GM19468 (cell line): ENCODE results near the gene GSTCD.
A peak's percentile ranks its signal among the peaks of the same experiment; 100 is the strongest.
"Not testable (repeated sequence)": the region's sequence is repeated elsewhere in the genome, so short reads cannot be mapped to it uniquely, and the experiment has no call there.

Experiments
- ATAC-seq: cut with Tn5 transposase; IDR thresholded peaks from one replicate; pipeline ENCODE4 v1.9.1; 2021; ENCODE audit warnings: mild to moderate bottlenecking, moderate library complexity, moderate number of reproducible peaks; ENCODE audit not compliant: unreplicated experiment; ENCODE audit errors: extremely low read depth

GSTCD gene

GRCh38 chr4:105708181-105709080, at the start of gene GSTCD, which contains the start of gene INTS12:
GSTCD (plus strand) TSS chr4:105708784; CDS start chr4:105717614, 8,830 bp downstream.
INTS12 (minus strand) TSS chr4:105708689; CDS start chr4:105700005, 8,684 bp downstream.
- peak; percentile 78 for ATAC-seq

- no peak for ATAC-seq
Measured at GRCh38 chr4:105659190-105659589, 49.4 kb upstream of the GSTCD start.

GRCh38 chr4:105661028-105661427, 47.6 kb upstream of the GSTCD start:
- no peak for ATAC-seq

GRCh38 chr4:105662935-105663675, 45.5 kb upstream of the GSTCD start:
- ATAC-seq: no peak

GRCh38 chr4:105666693-105667092, 41.9 kb upstream of the GSTCD start:
- ATAC-seq: no peak

- no peak for ATAC-seq
Measured at GRCh38 chr4:105670684-105671083, 37.9 kb upstream of the GSTCD start.

GRCh38 chr4:105671301-105671700, 37.3 kb upstream of the GSTCD start:
- no peak for ATAC-seq

GRCh38 chr4:105674011-105674410, 34.6 kb upstream of the GSTCD start:
- no peak for ATAC-seq

GRCh38 chr4:105677709-105678108, 30.9 kb upstream of the GSTCD start:
- ATAC-seq: no peak

- no peak for ATAC-seq
Measured at GRCh38 chr4:105679186-105679585, 29.4 kb upstream of the GSTCD start.

- ATAC-seq: no peak
Measured at GRCh38 chr4:105683038-105683437, 25.5 kb upstream of the GSTCD start.

GRCh38 chr4:105686571-105686970, 22.0 kb upstream of the GSTCD start:
- no peak for ATAC-seq

- ATAC-seq: not testable (repeated sequence)
Measured at GRCh38 chr4:105694812-105695211, 13.8 kb upstream of the GSTCD start.

GRCh38 chr4:105695832-105696231, 12.8 kb upstream of the GSTCD start:
- not testable (repeated sequence) for ATAC-seq

GRCh38 chr4:105698607-105699006, 10.0 kb upstream of the GSTCD start:
- ATAC-seq: no peak

- ATAC-seq: no peak
Measured at GRCh38 chr4:105707782-105708180, 803 bp upstream of the GSTCD start.

GRCh38 chr4:105709081-105709450, 482 bp downstream of the GSTCD start:
- ATAC-seq: peak; percentile 15

GRCh38 chr4:105710012-105710600, 1.5 kb downstream of the GSTCD start:
- no peak for ATAC-seq

- no peak for ATAC-seq
Measured at GRCh38 chr4:105710678-105711077, 2.1 kb downstream of the GSTCD start.

GRCh38 chr4:105712766-105713165, 4.2 kb downstream of the GSTCD start:
- no peak for ATAC-seq

GRCh38 chr4:105714071-105714521, 5.5 kb downstream of the GSTCD start:
- ATAC-seq: peak; percentile 56
